Measurements from ENCODE around the gene C19orf25. TPM values are rescaled to one million over a fixed set of nuclear protein-coding genes. Genes with fewer than 3 reads are reported as not detected.

The C19orf25 gene
- polyA plus RNA-seq, 1 experiment, result 14.5 TPM

- no peak for DNase-seq (ENCODE audit: low read depth, low spot score)
- ChIA-PET CTCF (interaction anchor here (0.5 to 0.9 kb wide), 3 partner anchors 64 to 561 kb away, joined by 3 to 5 read pairs (median 3); no protein-coding TSS in a partner anchor), POLR2A (interaction anchor here (0.6 to 1.2 kb wide), 3 partner anchors 19 to 143 kb away, joined by 3 to 6 read pairs (median 5); partner anchors contain the start of gene REEP6)
- H3K4me3 ChIP-seq (ENCODE audit: low read depth, low read length), result no peak overlapping the region
- no peak for TF ChIP-seq CTCF (IDR thresholded peaks at IDR 0.05; ENCODE audit: low read depth, low read length)
- H3K27ac ChIP-seq (ENCODE audit: low read depth, low read length), result no peak overlapping the region
- H3K9me3 ChIP-seq (ENCODE audit: control insufficient read depth, insufficient read depth, low read length), result peaks cover 15% of the 10 kb centered on the region; the same call in 1 of the 2 replicates
- H3K27me3 ChIP-seq (ENCODE audit: control insufficient read depth, insufficient read depth, low read length), result peaks cover 2% of the 10 kb centered on the region
Measured at GRCh38 chr19:1509602-1510441, 30.8 kb upstream of the C19orf25 start.

- Histone ChIP-seq H3K4me3 (ENCODE audit: low read depth, low read length) (peak overlapping the region; percentile 45), H3K27ac (ENCODE audit: low read depth, low read length) (no peak overlapping the region), H3K9me3 (ENCODE audit: control insufficient read depth, insufficient read depth, low read length) (peaks cover 15% of the 10 kb centered on the region; the same call in 1 of the 2 replicates), H3K27me3 (ENCODE audit: control insufficient read depth, insufficient read depth, low read length) (peaks cover 6% of the 10 kb centered on the region)
- TF ChIP-seq CTCF (IDR thresholded peaks at IDR 0.05; ENCODE audit: low read depth, low read length), result no peak
- ChIA-PET POLR2A (interaction anchor here (1.2 kb wide), 1 partner anchor 144 kb away, joined by 3 read pairs; no protein-coding TSS in a partner anchor), CTCF (no interaction called here)
- no peak for DNase-seq (ENCODE audit: low read depth, low spot score)
Measured at GRCh38 chr19:1508507-1508856, 29.5 kb upstream of the C19orf25 start.

GRCh38 chr19:1507763-1508506 is 28.9 kb upstream of the C19orf25 start:
- Histone ChIP-seq H3K9me3 (ENCODE audit: control insufficient read depth, insufficient read depth, low read length) (peaks cover 15% of the 10 kb centered on the region; the same call in 1 of the 2 replicates), H3K27me3 (ENCODE audit: control insufficient read depth, insufficient read depth, low read length) (peaks cover 11% of the 10 kb centered on the region), H3K27ac (ENCODE audit: low read depth, low read length) (peak overlapping the region; percentile 94), H3K4me3 (ENCODE audit: low read depth, low read length) (peak overlapping the region; percentile 69)
- ChIA-PET CTCF (no interaction called here), POLR2A (no interaction called here)
- DNase-seq (ENCODE audit: low read depth, low spot score), result peak; percentile 91
- no peak for TF ChIP-seq CTCF (IDR thresholded peaks at IDR 0.05; ENCODE audit: low read depth, low read length)

GRCh38 chr19:1507192-1507660 is 28.2 kb upstream of the C19orf25 start:
- DNase-seq (ENCODE audit: low read depth, low spot score), result no peak
- POLR2A ChIA-PET, result no interaction called here
- Histone ChIP-seq H3K4me3 (ENCODE audit: low read depth, low read length) (no peak overlapping the region), H3K27me3 (ENCODE audit: control insufficient read depth, insufficient read depth, low read length) (peaks cover 14% of the 10 kb centered on the region), H3K27ac (ENCODE audit: low read depth, low read length) (peak overlapping the region; percentile 57), H3K9me3 (ENCODE audit: control insufficient read depth, insufficient read depth, low read length) (peaks cover 15% of the 10 kb centered on the region; the same call in 1 of the 2 replicates)
- CTCF ChIA-PET, result no interaction called here
- no peak for TF ChIP-seq CTCF (IDR thresholded peaks at IDR 0.05; ENCODE audit: low read depth, low read length)

Data from AG04450 (cell line).